NCI-H2196 (cell line): ENCODE data around the gene SP140.
"Not testable (repeated sequence)": the region's sequence is repeated elsewhere in the genome, so short reads cannot be mapped to it uniquely, and the experiment has no call there.

Experiments used
- DNase-seq: peaks from one replicate; lab custom pipeline; 2025; ENCODE audit not compliant: unreplicated experiment; lab: John Stamatoyannopoulos, UW

The SP140 gene

GRCh38 chr2:230324503-230324902, 99.0 kb downstream of the SP140 start:
- DNase-seq = no peak

GRCh38 chr2:230325316-230326243, 100.0 kb downstream of the SP140 start:
- no peak for DNase-seq

- peak; percentile 25 for DNase-seq
Observed at GRCh38 chr2:230326453-230327417, 101.2 kb downstream of the SP140 start, which contains the start of gene SP140L. TSS of gene SP140L (plus strand) at chr2:230327193. CDS start at chr2:230327270, 77 bp downstream.

- peak; percentile 10 for DNase-seq
Observed at GRCh38 chr2:230327418-230328154, 102.0 kb downstream of the SP140 start.

- DNase-seq = no peak
Observed at GRCh38 chr2:230328155-230328458, 102.6 kb downstream of the SP140 start.

- DNase-seq = no peak
Observed at GRCh38 chr2:230329946-230330605, 104.5 kb downstream of the SP140 start.

- DNase-seq = no peak
Observed at GRCh38 chr2:230330725-230331124, 105.2 kb downstream of the SP140 start.

- DNase-seq = no peak
Observed at GRCh38 chr2:230335461-230335863, 109.9 kb downstream of the SP140 start.

- no peak for DNase-seq
Observed at GRCh38 chr2:230335864-230336506, 110.4 kb downstream of the SP140 start.

- not testable (repeated sequence) for DNase-seq
Observed at GRCh38 chr2:230341936-230342528, 116.5 kb downstream of the SP140 start.

- not testable (repeated sequence) for DNase-seq
Observed at GRCh38 chr2:230343041-230343624, 117.6 kb downstream of the SP140 start.

GRCh38 chr2:230343747-230344146, 118.2 kb downstream of the SP140 start:
- no peak for DNase-seq

GRCh38 chr2:230346465-230346864, 120.9 kb downstream of the SP140 start:
- DNase-seq = no peak

GRCh38 chr2:230346921-230347533, 121.5 kb downstream of the SP140 start:
- DNase-seq = no peak

GRCh38 chr2:230347659-230348305, 122.2 kb downstream of the SP140 start:
- no peak for DNase-seq

GRCh38 chr2:230348787-230349186, 123.3 kb downstream of the SP140 start:
- DNase-seq = no peak

GRCh38 chr2:230356084-230356483, 130.5 kb downstream of the SP140 start:
- no peak for DNase-seq

GRCh38 chr2:230358305-230358704, 132.8 kb downstream of the SP140 start:
- DNase-seq = no peak
